Activated gamma-delta T cell (primary cell): ENCODE results near the gene P2RY13.

Experiments
- DNase-seq: peaks from one replicate; lab custom pipeline; 2025; lab: John Stamatoyannopoulos, UW

The P2RY13 gene

DNA sequence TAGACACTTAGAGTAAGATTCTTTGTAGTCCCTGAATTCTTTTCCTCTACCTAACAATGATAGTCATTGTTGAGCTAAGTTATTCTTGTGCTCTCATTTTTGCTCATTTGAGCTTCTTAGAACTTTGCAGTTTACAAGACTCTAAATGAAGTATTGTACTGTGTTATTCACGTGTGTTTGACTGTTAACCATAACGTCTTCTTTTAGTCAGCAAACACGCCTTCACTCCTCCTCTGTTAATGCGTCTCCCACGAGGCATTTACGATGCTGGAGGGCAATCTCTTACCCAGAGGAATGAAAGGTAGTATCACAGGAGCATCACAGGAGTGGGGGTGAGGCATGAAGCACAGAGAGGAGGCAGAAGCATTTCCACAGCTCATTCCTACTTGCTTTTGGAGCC, 36.2 kb downstream of the P2RY13 start:
- no peak for DNase-seq

DNA sequence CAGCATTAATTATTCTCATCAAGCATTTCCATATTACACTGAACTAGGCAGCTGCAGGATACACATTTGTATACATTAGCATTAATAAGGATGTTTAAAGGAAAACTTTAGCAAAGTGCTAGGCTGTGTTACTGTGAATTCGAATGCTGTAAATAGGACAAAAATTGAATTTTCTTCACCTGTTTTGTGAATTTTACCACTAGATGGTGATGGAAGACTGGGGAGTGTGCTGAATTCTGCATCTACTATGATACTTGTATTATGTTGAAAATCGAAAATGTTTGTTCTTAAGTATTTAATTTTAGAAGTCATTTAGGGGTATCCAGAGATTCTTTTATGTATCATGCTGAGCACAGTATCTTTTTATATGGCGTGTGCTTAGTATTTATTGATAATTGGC, 38.7 kb downstream of the P2RY13 start:
- no peak for DNase-seq

DNA sequence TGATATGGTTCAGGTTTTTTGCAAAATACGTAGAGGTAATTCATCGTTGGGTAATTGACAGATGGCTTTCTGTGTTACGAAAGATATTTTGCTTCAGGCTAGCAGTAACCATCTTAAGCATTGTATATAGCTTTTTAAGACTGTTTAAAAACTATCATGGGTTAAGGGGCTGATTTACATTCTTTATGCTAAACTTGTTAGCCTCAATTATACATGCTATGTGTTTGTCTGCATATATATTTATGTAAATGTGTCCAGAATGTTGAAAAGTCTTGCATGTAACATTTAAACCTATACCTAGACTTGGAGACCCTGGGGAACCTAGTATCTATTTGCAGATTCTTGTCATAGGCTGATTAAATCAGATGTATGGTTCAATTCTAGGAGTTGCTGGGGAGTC, 39.9 kb downstream of the P2RY13 start:
- DNase-seq: no peak

DNA sequence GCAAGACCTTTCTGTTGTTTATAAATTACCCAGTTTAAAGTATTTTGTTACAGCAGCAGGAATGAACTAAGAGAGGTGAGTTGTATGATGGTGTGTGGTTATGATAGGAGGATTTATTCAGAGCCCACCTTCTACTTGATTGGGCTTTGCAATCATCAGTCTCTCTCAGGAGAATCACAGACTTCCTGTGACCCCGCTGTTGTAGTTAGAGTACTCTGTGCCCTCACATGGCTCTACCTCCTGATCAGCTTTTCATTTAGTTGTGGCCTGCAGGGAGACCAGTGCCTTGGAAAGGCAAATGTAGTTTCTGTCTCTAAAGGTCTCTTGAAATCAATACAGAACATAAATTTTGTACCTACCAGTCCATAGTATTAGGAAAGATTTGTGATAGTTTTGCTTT, 43.4 kb downstream of the P2RY13 start:
- DNase-seq: no peak

DNA sequence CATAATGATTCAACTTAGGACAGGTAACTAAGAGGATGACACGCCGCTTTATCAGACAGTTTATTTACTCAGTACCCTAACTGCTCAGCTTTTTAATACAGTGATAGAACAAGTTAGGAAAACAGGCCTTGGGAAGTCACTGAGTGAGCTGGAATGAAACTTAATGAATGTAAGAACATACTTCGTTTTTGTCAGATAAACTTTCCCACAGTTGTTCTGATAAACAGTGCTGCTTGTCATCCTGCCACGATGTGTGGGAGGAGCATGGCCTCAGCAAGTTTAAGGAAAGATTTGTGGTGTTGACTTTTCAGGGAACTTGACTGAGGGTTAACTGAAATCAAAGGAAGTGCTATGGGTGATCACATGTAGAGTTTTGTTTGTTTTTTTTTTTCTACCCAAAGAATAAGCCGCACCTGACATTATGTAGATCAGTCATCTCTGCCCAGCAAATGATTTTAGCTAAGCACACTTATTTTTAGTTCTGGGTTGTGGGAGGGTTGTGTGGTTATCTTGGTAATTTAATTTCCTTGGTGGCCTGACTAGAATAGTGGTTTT, 45.4 kb downstream of the P2RY13 start:
- no peak for DNase-seq

DNA sequence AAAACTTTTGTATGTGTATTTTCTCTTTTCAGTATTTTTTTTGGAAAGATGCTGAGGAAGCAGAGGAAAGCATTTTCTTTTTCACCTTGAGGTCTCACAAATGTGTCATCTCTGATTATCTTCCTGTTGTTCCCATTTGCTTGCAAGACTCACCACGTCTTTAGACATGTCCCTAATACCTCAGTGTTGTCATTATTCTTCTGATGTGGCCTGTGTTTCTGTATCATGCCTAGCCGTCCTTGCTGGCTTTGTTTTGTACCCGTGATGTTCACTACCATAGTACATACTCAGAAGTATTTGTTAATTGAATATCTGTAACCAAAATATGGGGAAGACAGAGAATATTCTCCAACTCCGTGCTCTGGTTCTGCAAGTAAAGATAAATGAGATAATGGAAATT, 46.0 kb downstream of the P2RY13 start:
- DNase-seq: no peak

DNA sequence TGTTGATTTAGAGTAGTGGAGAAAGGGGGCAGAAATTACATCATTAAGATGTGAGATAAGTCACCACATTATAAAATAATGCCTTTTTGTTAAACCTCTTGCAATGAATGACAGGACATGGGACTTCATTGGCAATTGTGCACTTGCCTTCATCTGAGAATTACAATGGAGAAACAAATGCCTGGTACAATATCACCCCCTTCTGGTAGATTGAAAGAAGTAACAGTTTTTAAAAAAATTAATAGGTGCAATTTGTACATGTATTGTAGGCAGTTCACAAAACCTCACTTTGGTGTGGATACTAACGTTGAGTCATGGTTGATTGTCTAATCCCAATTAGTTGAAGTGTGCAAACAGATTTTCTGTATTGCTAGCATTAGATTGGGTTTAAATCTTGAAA, 46.4 kb downstream of the P2RY13 start:
- no peak for DNase-seq

DNA sequence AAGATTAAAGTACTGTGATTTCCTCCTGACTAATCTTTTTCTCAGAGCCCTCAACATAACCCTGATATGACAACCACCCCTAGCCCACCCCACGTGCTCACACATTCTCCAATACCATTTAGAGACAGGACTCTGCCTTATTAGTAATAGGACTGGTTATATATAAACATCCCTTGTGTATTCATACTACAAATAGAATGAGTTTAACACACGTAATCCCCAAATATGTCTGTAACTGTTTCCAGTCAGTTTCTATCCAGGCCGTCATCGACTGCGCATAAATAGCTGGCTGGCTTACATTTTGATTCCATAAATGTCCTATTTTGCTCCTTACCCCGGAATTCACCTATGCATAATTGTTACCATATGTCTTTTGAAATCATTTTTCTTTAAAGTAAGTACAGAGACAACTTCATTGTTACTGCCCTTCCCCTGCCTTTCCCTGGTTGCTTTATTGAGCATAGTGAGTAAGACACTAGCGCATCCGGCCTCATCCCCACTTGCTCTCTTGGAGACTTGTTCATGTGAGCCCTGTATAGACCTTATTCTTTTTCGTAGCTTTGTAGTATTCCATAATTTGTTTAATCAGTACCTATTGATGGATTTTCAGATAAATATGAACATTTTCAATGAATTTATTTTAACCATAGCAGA, 47.6 kb downstream of the P2RY13 start:
- no peak for DNase-seq

DNA sequence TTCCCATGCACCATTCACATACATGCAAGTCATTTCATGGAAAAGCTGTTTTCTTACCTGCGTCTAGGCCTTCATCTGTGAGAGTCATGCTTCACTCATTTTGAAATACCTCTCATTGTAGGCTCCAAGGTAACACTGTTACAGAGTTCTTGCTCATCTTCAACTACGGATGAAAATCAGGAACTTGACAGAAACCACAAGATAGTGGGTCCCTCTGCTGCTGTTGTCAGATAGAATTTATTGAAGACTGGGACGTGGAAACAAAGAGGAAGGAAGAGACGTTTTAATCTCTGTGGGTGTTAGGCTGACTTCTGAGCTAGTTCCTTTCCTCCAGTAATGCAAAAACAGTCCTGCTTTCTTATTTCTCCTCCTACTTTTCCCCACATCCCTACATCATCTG, 51.1 kb downstream of the P2RY13 start, which contains the start of gene P2RY14:
Gene P2RY14 (minus strand): TSS at position 313 of the 400 bp plus-strand sequence. CDS start 64,226 bp downstream, outside the sequence.
- DNase-seq: no peak

DNA sequence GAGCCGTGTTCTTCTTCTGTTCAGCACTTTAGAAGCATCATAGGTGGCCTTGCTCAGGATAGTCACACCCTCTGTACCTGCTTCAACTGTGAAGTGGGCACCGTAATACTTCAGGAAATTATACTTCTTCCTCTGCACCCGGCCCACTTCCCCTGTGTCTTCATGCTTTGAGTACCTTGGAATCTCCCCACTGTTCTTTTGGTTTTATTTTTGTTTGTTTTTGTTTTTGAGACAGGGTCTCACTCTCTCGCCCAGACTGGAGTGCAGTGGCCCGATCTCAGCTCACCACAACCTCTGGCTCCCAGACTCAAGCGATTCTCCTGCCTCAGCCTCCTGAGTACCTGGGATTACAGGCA, 52.7 kb downstream of the P2RY13 start:
- DNase-seq: no peak
